ENCODE data around the gene KCTD17.

Gene KCTD17

GRCh38 chr22:37107816-37108621 lies 56.5 kb downstream of the KCTD17 start:
- no peak for DNase-seq

GRCh38 chr22:37109242-37109917 lies 57.8 kb downstream of the KCTD17 start, which contains the start of gene TMPRSS6:
TMPRSS6 (minus strand) TSS chr22:37109713; CDS start chr22:37103417, 6,296 bp downstream.
- DNase-seq: no peak

- no peak for DNase-seq
These were observed 59.7 kb downstream of the KCTD17 start for GRCh38 chr22:37111156-37111717.

- DNase-seq: no peak
These were observed 60.7 kb downstream of the KCTD17 start for GRCh38 chr22:37112084-37112728.
